ENCODE data around the gene BBLN.

Gene BBLN

GRCh38 chr9:128153060-128153946 is 6.8 kb upstream of the BBLN start:
- no peak for TF ChIP-seq CTCF (IDR thresholded peaks at IDR 0.05; ENCODE audit: low read depth, low read length, missing control alignments)
- no peak overlapping the region for H3K4me3 ChIP-seq (ENCODE audit: low read depth, low read length)
- no peak for DNase-seq (ENCODE audit: low read depth)

DNA sequence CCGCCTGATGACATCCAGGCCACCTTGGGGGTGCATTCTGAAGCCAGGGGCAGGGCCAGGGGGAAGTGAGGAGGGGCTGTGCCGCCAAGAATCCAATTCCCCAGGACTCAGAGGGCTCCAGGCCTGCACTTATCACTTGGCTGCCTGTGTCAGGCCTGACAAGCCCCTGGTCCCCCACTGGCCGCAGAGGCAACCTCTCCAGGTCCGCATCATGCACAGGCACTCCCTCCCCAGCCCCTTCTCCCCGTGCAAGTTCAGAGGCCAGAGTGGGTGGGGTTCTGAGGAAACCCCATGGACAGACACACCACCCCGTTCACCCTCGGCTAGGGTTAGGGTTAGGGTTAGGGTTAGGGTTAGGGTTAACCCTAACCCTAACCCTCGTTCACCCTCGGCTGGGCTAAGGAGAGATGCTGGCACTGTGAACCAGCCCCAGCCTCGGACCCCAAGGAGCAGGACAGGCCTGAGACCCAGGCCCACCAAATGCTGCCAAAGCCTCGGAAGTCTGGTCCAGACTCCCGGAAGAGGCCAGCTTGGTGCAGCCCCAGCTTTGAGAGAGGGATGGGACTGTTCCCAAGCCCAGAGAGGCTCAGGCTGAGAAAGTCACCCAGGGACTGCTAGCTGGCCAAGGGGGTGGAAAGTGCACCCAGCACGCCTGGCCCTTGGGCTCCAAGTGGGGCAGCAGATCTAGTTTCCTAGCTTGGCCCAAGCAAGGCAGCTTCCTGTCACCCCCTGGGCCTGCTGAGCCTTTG is 5.9 kb upstream of the BBLN start:
- DNase-seq (ENCODE audit: low read depth): no peak

DNA sequence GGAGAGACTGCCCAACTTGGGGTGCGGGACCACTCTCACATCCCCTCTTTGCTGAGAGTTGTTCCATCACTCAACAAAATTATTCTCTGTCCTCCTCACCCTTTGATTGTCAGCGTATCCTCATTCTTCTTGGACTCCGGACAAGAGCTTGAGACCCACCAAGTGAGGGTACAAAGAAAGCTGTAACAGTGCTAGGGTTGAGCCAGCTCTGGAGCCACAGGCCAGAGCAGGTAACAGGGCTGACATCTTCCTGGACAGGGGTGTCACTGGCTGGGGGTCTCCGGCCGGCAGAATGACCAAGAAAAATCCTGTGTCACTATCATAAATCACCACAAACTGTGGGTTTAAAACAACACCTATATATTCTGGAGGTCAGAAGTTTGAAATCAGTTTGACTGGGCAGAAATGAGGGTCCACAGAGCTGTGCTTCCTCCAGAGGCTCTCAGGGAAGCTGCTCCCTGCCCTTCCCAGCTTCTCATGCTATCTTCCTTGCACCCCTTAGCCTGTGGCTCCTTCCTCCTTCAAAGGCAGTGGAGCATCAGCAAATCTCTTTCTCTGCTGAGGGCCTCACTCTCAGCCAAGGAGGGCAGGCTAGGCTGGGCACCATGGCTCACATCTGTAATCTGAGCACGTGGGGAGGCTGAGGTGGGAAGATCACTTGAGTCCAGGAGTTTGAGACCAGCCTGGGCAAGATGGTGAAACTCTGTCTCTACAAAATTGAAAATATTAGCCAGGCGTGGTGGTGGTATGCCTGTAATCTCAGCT is 4.1 kb upstream of the BBLN start:
- no peak for DNase-seq (ENCODE audit: low read depth)
- no peak for TF ChIP-seq CTCF (IDR thresholded peaks at IDR 0.05; ENCODE audit: low read depth, low read length, missing control alignments)
- H3K4me3 ChIP-seq (ENCODE audit: low read depth, low read length): no peak overlapping the region

More for the DNA sequence above, 5.9 kb upstream of the BBLN start:
- H3K4me3 ChIP-seq (ENCODE audit: low read depth, low read length): no peak overlapping the region
- TF ChIP-seq CTCF (IDR thresholded peaks at IDR 0.05; ENCODE audit: low read depth, low read length, missing control alignments): no peak

DNA sequence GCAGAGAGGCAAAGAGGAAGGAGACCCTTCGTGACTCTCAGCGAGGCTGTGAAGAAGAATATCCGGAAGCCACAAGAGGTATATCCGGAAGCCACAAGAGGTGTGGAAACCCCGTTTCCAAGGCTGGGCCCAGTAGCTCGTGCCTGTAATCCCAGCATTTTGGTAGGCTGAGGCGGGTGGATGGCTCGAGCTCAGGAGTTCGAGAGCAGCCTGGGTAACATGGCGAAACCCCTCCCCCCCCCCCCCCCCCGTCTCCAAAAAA is 612 bp upstream of the BBLN start:
- peak; percentile 27 for DNase-seq (ENCODE audit: low read depth)
- H3K4me3 ChIP-seq (ENCODE audit: low read depth, low read length): peak overlapping the region; percentile 64
- TF ChIP-seq CTCF (IDR thresholded peaks at IDR 0.05; ENCODE audit: low read depth, low read length, missing control alignments): no peak

GRCh38 chr9:128160603-128160987 is 530 bp downstream of the BBLN start:
- peak overlapping the region; percentile 97 for H3K4me3 ChIP-seq (ENCODE audit: low read depth, low read length)
- DNase-seq (ENCODE audit: low read depth): no peak
- TF ChIP-seq CTCF (IDR thresholded peaks at IDR 0.05; ENCODE audit: low read depth, low read length, missing control alignments): no peak

DNA sequence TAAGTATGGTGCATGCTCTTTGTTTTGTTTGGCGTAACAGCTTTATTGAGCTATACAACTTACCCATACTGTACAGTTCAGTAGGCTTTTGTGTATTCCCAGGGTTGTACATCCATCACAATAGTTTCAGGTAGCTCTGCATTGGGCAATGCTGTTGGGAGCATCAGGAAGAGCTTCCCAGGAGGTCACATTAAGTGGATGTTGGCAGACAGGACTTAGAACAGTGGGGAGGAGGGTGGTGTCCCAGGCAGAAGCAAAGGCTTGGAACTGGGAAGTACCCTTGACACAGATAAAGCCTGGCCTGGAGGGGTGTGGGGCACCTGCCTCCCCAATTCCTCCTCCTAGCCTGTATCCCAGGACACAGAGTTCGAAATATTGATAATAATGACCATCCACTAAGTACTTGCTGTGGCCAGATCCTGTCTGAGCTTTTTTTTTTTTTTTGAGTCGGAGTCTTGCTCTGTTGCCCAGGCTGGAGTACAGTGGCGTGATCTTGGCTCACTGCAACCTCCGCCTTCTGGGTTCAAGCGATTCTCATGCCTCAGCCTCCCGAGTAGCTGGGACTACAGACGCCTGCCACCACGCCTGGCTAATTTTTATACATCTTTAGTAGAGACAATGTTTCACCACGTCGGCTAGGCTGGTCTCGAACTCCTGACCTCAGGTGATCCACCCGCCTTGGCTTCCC is 1.3 kb downstream of the BBLN start:
- H3K4me3 ChIP-seq (ENCODE audit: low read depth, low read length): peak overlapping the region; percentile 97
- TF ChIP-seq CTCF (IDR thresholded peaks at IDR 0.05; ENCODE audit: low read depth, low read length, missing control alignments): no peak
- no peak for DNase-seq (ENCODE audit: low read depth)

Data from GM12864 (cell line).